Lower leg skin (tissue), 3 donors: Measurements from ENCODE around the gene VENTX.

Experiments used
- POLR2A ChIP-seq, 2 donors: fragments of 450-650 bp; IDR thresholded peaks; one replicate each; pipeline ENCODE4 v1.6.1; 2016 to 2017; ENCODE audit warnings: antibody characterized with exemption in 2 of 2, mild to moderate bottlenecking in 1 of 2, moderate library complexity in 1 of 2
- TF ChIP-seq, protein P1 (sequence below), 3 donors: fragments of 450-650 bp; IDR thresholded peaks; one replicate each; pipeline ENCODE4 v1.5.1; 2016; ENCODE audit warnings: antibody characterized with exemption in 3 of 3, mild to moderate bottlenecking in 3 of 3, moderate library complexity in 2 of 3

GRCh38 chr10:133278577-133279265, 41.1 kb downstream of the VENTX start:
- TF ChIP-seq, protein P1, sequence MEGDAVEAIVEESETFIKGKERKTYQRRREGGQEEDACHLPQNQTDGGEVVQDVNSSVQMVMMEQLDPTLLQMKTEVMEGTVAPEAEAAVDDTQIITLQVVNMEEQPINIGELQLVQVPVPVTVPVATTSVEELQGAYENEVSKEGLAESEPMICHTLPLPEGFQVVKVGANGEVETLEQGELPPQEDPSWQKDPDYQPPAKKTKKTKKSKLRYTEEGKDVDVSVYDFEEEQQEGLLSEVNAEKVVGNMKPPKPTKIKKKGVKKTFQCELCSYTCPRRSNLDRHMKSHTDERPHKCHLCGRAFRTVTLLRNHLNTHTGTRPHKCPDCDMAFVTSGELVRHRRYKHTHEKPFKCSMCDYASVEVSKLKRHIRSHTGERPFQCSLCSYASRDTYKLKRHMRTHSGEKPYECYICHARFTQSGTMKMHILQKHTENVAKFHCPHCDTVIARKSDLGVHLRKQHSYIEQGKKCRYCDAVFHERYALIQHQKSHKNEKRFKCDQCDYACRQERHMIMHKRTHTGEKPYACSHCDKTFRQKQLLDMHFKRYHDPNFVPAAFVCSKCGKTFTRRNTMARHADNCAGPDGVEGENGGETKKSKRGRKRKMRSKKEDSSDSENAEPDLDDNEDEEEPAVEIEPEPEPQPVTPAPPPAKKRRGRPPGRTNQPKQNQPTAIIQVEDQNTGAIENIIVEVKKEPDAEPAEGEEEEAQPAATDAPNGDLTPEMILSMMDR (IDR thresholded peaks at IDR 0.05): no peak
- no peak for TF ChIP-seq POLR2A (IDR thresholded peaks at IDR 0.05)
